Panc1 (cell line): ENCODE results near the gene ALOX5AP. TPM values are rescaled to one million over a fixed set of nuclear protein-coding genes. Genes with fewer than 3 reads are reported as not detected.
A peak's percentile ranks its signal among the peaks of the same experiment; 100 is the strongest.

Experiments used
- ATAC-seq: fragments of 200-7000 bp; cut with Tn5 transposase; 2 replicates; pipeline ENCODE4 v1.9.1; 2020; ENCODE audit warnings: mild to moderate bottlenecking, moderate library complexity
- BruUV-seq: library from RNA; stranded (reverse); fragments of 400-500 nt; replicated peaks from 2 replicates; lab custom pipeline; 2021; lab: Mats Ljungman, UMichigan
- CTCF ChIA-PET: fragments of 300-600 bp; sonication (Branson Sonifier 250); formaldehyde crosslinking; loops from one replicate; lab custom pipeline; 2022; ENCODE audit warnings: antibody characterized with exemption; lab: Charles Lee
- POLR2A ChIA-PET: fragments of 300-600 bp; sonication (Branson Sonifier 250); formaldehyde crosslinking; loops from one replicate; lab custom pipeline; 2022; ENCODE audit warnings: antibody characterized with exemption; lab: Charles Lee
- DNase-seq: peaks from one replicate; pipeline ENCODE4 v3.0.0-alpha.2; 2010; ENCODE audit warnings: low read depth, low spot score
- H3K27ac ChIP-seq: 2 replicates; pipeline ENCODE4 v1.5.1; 2011; ENCODE audit warnings: mild to moderate bottlenecking, low read length, inconsistent platforms
- H3K27me3 ChIP-seq: fragments of 200-500 bp; sonication (Bioruptor generic); 2 replicates; pipeline ENCODE4 v1.6.0; 2014; ENCODE audit warnings: low read length, inconsistent platforms; ENCODE audit not compliant: control insufficient read depth, insufficient read depth
- H3K36me3 ChIP-seq: fragments of 200-500 bp; sonication (Bioruptor generic); 2 replicates; pipeline ENCODE4 v1.5.1; 2014; ENCODE audit warnings: inconsistent platforms, mild to moderate bottlenecking, low read length, moderate library complexity; ENCODE audit not compliant: control insufficient read depth, insufficient read depth
- H3K4me1 ChIP-seq: 2 replicates; pipeline ENCODE4 v1.5.1; 2011; ENCODE audit warnings: inconsistent platforms, mild to moderate bottlenecking, low read length, moderate library complexity; ENCODE audit not compliant: control insufficient read depth, insufficient read depth
- H3K4me3 ChIP-seq, 2 experiments: 2 replicates each; pipeline ENCODE4 v1.5.1; 2011 to 2012; ENCODE audit warnings: low read depth in 2 of 2, low read length in 2 of 2, mild to moderate bottlenecking in 2 of 2, inconsistent platforms in 1 of 2, moderate library complexity in 1 of 2
- H3K9me3 ChIP-seq: fragments of 200-500 bp; sonication (Bioruptor generic); 2 replicates; pipeline ENCODE4 v1.5.1; 2014; ENCODE audit warnings: low read depth, mild to moderate bottlenecking, inconsistent platforms, low read length, moderate library complexity; ENCODE audit not compliant: control insufficient read depth, insufficient read depth
- CTCF ChIP-seq: fragments of 450-650 bp; IDR thresholded peaks from 2 replicates; pipeline ENCODE4 v1.5.1; 2017; ENCODE audit warnings: mild to moderate bottlenecking
- POLR2AphosphoS5 ChIP-seq: IDR thresholded peaks from 2 replicates; pipeline ENCODE4 v1.6.1; 2012; ENCODE audit warnings: mild to moderate bottlenecking, low read depth, low read length, moderate library complexity
- REST ChIP-seq, 2 experiments: IDR thresholded peaks; 2 replicates each; pipeline ENCODE4 v1.6.1; 2011 to 2012; ENCODE audit warnings: low read depth in 2 of 2, control low read depth in 1 of 2, low read length in 1 of 2, mild to moderate bottlenecking in 1 of 2, moderate library complexity in 1 of 2; ENCODE audit not compliant: insufficient read depth in 1 of 2
- SIN3A ChIP-seq: IDR thresholded peaks from 2 replicates; pipeline ENCODE4 v1.6.1; 2012; ENCODE audit warnings: low read depth, mild to moderate bottlenecking, low read length, moderate library complexity, borderline replicate concordance; ENCODE audit not compliant: insufficient read depth
- TCF7L2 ChIP-seq: IDR thresholded peaks from 2 replicates; pipeline ENCODE4 v1.6.1; 2011; ENCODE audit warnings: mild to moderate bottlenecking, low read depth, low read length, inconsistent platforms
- in situ Hi-C: cut with HindIII; loops from 2 replicates; pipeline ENCODE4 v1.10.0; 2016; ENCODE audit warnings: low sequenced_read_pairs, low pct_unique_long_range_greater_than_20kb
- intact Hi-C: fragments of 100-400 bp; cut with micrococcal nuclease; formaldehyde crosslinking; loops from one replicate; pipeline ENCODE4 v1.10.0; 2022; ENCODE audit not compliant: unreplicated experiment
- total RNA-seq: library from RNA; stranded (reverse); gene quantifications from one replicate; pipeline ENCODE4 v1.2.1, GENCODE V29; 2021; ENCODE audit not compliant: unreplicated experiment

ALOX5AP gene
- total RNA-seq, 1 experiment from 2014 or later, result 2.1 TPM

- Histone ChIP-seq H3K4me1 (peaks cover 3% of the 10 kb centered on the region; the same call in 1 of the 2 replicates), H3K27me3 (no peaks in the 10 kb centered on the region), H3K27ac (peak overlapping the region; percentile 52; the same call in 1 of the 2 replicates), H3K9me3 (no peaks in the 10 kb centered on the region), H3K36me3 (no peaks in the 10 kb centered on the region), H3K4me3 (no peak overlapping the region)
- DNase-seq (no peak), ATAC-seq (no peak)
- in situ Hi-C loops, result no loop called here
- ChIA-PET CTCF (no interaction called here), POLR2A (no interaction called here)
- intact Hi-C loops, result no loop called here
- TF ChIP-seq CTCF (no peak), TCF7L2 (no peak), REST (IDR thresholded peaks at IDR 0.05; ENCODE audit: insufficient read depth in 1 of 2, low read depth in 2 of 2, low read length in 1 of 2) (no peak)
- BruUV-seq, result no TSS peak
These were observed 16.0 kb downstream of the ALOX5AP start for GRCh38 chr13:30751183-30751933.

GRCh38 chr13:30752201-30752797, 17.0 kb downstream of the ALOX5AP start:
- intact Hi-C loops (no loop called here), in situ Hi-C loops (no loop called here)
- Histone ChIP-seq H3K27me3 (no peaks in the 10 kb centered on the region), H3K27ac (peak overlapping the region; percentile 52; the same call in 1 of the 2 replicates), H3K4me1 (no peaks in the 10 kb centered on the region), H3K36me3 (no peaks in the 10 kb centered on the region), H3K9me3 (no peaks in the 10 kb centered on the region), H3K4me3 (no peak overlapping the region)
- ATAC-seq (no peak), DNase-seq (no peak)
- ChIA-PET CTCF (no interaction called here), POLR2A (no interaction called here)
- TF ChIP-seq TCF7L2, result no peak
- no peak for TF ChIP-seq CTCF
- TF ChIP-seq POLR2AphosphoS5, result no peak
- TF ChIP-seq REST (IDR thresholded peaks at IDR 0.05; ENCODE audit: insufficient read depth in 1 of 2, low read depth in 2 of 2, low read length in 1 of 2), result no peak
- no peak for TF ChIP-seq SIN3A
- BruUV-seq, result no TSS peak
